GM19193 (cell line): Measurements from ENCODE around the gene SDHA.

Experiments used
- POLR2A ChIP-seq: IDR thresholded peaks from 4 replicates; pipeline ENCODE4 v1.6.1; 2011; ENCODE audit not compliant: insufficient read depth, insufficient read length; ENCODE audit errors: extremely low read depth

The SDHA gene

DNA sequence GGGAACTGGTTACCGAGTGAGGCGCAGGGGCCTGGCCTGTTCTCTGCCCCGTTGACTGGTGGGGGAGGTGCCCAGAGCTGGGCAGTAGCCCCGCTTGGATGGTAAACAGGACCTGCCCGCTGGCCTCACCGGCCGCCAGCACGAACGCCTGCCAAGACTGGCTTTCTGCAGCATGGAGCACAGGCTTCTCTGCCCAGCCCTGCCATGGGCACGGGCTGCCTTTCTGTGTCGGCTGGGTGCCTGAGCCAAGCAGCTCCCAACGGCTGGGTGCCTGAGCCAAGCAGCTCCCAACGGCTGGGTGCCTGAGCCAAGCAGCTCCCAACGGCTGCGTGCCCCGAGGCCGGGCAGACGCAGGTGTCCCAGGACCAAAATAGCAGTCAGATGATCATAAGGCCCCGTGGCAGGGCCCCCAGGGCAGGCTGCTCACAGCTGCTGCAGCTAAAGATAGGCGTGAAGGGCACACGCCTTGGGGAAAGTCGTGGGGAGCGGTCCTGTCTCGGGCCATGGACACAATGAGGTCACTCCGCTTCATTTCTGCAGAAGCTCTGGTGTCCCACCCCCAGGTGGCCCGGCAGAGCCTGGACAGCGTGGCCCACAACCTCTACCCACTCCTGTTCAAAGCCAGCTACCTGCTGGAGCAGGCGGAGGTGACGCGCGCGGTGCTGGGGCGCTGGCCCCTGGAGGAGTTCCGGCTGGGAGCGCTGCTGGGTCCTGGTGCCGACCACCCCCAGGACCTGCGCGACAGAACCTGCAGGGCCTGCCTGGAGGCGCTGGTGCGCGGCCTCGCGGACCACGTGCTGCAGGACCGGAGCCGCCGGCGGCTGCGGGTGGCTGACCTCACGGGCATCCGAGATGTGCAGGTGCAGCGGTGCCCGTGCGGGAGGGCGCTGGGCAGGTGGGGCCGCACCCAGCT is 26.8 kb upstream of the SDHA start, which contains the start of gene LRRC14B:
Gene LRRC14B (plus strand): TSS at position 460 of the 913 bp plus-strand sequence. CDS start 44 bp downstream, at position 504.
- TF ChIP-seq POLR2A, result no peak

GRCh38 chr5:191949-192690 is 26.0 kb upstream of the SDHA start:
- TF ChIP-seq POLR2A, result no peak

DNA sequence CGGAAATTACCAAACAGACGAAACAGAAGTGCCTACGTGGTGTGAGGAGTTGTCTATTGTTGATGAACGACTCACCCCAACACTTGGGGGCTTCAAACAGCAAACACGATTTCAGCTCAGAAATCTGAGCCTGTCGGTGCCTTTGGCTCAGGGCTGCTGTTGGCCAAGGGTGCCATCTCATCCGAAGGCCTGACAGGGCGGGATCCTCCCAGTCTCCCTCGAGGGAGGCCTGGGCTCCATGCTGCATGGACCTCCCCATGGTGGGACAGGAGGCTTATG is 25.5 kb upstream of the SDHA start:
- no peak for TF ChIP-seq POLR2A

DNA sequence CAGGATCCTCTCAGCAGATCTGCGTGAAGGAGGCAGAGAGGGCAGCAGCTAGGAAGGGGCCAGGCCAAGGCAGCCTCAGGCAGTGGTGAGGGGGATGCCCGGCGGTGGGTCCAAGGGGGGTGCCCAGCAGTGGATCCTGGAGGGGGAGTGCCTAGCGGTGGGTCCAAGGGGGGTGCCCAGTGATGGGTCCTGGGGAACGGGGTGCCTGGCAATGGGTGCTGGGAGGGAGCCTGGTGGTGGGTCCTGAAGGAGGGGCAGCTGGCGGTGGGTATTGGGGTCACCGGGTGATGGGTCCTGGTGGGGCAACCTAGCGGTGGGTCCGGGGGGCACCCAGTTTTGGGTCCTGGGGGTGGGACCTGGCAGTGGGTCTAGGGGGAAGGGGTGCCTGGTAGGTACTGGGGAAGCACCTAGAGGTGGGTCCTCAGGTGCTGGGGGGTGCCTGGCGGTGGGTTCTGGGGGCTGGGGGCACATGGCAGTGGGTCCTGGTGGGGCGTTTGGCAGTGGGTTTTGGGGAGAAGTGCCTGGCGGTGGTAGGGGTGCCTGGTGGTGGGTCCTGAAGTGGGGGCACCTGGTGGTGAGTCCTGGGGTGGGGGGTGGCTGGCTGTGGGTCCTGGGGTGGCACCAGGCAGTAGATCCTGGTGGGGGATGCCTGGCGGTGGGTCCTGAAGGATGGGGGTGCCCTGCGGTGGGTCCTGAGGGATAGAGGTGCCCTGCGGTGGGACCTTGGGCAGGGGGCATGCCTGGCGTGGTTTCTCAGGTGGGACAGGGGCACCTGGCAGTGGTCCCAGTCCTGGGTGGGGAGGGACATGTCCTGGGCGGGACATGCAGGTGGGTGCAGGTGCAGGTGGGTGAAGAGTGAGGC is 24.9 kb upstream of the SDHA start:
- no peak for TF ChIP-seq POLR2A

GRCh38 chr5:194102-194501 is 24.0 kb upstream of the SDHA start:
- TF ChIP-seq POLR2A, result no peak

GRCh38 chr5:194603-195209 is 23.4 kb upstream of the SDHA start:
- no peak for TF ChIP-seq POLR2A

DNA sequence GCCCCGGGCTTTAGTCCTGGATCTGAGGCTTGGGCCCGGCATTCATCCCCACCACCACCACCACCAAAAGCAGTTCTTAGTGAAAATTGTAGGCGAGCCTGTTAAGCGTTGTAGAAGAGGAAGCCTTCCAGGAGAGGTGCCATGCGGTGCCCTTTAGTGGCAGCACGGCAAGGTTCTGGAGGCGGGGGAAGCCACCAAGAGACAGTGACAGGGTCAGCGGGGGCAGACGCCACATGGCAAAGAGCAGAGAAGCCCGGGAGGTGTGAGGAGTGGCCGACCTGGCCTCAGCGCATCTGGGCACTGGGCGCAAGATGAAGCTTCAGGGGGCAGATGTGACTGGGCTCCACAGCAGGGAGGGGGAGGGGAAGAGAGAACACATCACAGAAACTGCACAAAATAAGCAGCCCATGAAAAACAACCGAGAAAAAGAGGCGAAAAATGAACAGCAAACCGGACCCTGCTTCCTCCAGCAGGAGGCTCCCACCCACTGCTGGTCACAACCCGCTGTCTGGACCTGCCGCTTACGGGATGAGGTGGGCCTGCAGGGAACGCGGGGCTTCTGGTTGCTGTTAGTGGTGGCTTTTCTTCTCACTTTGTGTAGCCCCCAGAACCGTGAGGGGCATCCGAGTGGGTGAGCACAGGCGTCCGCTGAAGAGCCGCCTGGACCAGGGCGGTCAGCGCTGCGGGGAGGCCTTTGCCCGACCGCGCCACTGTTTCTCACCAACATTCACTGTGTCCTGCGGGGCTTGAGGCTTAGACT is 22.5 kb upstream of the SDHA start:
- no peak for TF ChIP-seq POLR2A

GRCh38 chr5:196350-196749 is 21.8 kb upstream of the SDHA start:
- no peak for TF ChIP-seq POLR2A

GRCh38 chr5:197892-198489 is 20.1 kb upstream of the SDHA start:
- no peak for TF ChIP-seq POLR2A

DNA sequence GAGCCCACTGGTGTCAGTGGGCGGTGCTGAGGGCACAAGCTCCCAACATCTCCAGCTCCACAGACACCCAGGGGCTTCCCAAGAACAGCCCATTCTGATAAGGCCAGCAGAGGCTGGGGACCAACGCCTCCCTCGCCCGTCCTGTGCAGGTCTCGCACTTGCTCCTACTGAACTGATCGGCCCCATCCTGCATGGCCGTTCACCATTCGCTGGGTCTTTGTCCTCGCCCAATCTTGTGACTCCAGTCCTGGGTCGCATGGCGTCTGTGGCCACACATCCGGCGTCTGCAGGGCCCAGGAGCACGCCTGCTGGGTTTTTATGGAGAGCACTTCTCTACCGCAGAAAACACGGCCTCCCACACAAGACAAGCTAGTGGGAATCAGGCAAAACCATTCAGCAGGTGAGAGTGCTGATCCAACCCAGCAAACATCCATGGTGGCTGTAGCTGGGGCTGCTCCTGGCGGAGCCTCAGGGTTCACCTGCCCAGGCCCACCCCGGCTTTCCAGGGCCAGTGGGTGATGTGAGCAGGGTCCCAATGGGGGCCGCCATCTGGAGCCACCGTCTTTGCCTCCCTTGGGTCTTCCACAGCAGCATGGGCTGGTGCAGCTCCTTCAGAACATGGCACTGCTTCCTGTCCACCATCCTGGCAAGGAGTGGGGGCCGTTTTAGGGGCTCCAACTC is 19.5 kb upstream of the SDHA start:
- no peak for TF ChIP-seq POLR2A

DNA sequence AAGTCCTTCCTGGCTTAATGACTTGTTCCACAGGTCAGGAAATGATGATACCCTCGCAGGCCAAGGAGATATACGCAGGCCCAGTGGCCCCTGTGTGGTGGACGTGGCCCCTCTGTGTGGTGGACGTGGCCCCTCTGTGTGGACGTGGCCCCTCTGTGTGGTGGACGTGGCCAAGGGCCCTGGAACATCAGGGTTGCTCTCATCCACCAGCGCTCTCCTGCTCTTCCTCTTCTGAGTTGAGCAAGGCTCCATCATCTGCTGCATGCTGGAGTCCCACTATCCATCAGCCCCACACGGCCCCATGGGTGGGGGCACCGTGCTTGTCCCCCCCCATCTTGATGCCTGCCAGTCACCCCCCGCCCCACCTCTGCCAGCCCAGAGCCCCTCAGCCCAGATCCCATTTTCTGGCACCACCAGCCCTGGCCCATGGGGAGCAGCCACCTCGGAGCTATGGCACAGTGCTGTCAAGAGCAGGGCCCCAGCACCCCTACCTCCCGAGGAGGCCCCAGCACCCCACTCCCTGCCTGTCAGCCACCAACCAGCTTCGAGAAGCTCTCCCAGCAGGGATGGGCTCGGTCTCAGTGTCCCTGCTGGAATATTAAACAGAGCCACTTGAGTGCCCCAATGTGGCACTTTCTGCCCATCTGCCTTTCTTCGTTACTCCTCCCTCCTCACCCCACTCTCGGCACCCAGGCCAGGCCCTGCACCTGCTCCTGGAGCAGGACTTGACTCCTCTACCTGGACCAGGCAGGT is 18.7 kb upstream of the SDHA start:
- no peak for TF ChIP-seq POLR2A

DNA sequence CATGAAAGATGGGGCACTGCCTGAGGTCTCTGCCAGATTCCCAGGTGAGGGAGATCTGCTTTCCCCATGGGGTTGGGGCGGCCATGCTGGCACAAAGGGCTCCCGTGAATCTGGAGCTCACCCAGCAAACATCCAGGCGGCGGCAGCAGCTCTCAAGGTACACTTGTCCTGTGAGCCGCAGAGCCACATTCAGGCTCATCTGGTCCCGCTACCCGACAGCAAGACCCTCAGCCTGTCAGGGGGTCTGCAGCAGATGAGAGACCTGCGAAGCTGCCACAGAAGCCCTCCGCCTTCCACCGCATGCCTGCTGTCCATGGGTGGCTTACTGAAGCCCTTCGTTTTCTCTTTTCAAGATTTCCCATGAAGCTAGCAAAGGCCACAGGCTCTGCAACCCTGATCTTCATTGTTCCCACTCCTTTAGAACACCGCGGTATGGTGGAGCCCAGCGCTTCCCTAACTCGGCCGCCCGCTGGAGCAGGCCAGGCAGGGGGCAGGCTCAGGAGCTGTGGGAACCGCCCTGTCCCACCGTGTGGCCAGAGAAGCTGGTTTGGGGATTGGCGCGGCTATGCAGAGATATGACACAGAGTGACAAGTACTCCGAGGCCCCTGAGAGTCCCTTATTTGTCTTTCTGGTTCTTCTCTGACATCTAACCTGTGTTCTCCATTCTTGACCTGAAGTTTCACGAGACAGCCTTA is 18.0 kb upstream of the SDHA start:
- TF ChIP-seq POLR2A, result no peak
